Osteoblast (primary cell): ENCODE data around the gene INPP5A. TPM values are rescaled to one million over a fixed set of nuclear protein-coding genes. Genes with fewer than 3 reads are reported as not detected.

ENCODE experiments used
- DNase-seq: peaks from one replicate; pipeline ENCODE4 v3.0.0; 2011; ENCODE audit warnings: low spot score, mixed read lengths; ENCODE audit not compliant: insufficient read length; ENCODE audit errors: missing footprints
- H2AFZ ChIP-seq: 2 replicates; pipeline ENCODE4 v1.6.0; 2011; ENCODE audit warnings: mild to moderate bottlenecking, low read length
- H3K27ac ChIP-seq: 2 replicates; pipeline ENCODE4 v1.5.1; 2011; ENCODE audit warnings: mild to moderate bottlenecking, low read depth, low read length, moderate library complexity
- H3K27me3 ChIP-seq: 2 replicates; pipeline ENCODE4 v1.6.0; 2012; ENCODE audit warnings: mild to moderate bottlenecking, control low read depth, inconsistent platforms, low read length, moderate library complexity; ENCODE audit not compliant: insufficient read depth
- H3K36me3 ChIP-seq: 2 replicates; pipeline ENCODE4 v1.5.1; 2011; ENCODE audit warnings: mild to moderate bottlenecking, low read length, control low read depth, moderate library complexity; ENCODE audit not compliant: insufficient read depth
- H3K4me1 ChIP-seq: 2 replicates; pipeline ENCODE4 v1.5.1; 2011; ENCODE audit warnings: mild to moderate bottlenecking, low read length, control low read depth, moderate library complexity; ENCODE audit not compliant: insufficient read depth
- H3K4me2 ChIP-seq: 2 replicates; pipeline ENCODE4 v1.6.0; 2011; ENCODE audit warnings: mild to moderate bottlenecking, low read length; ENCODE audit not compliant: insufficient read depth
- H3K4me3 ChIP-seq: fragments of 200-600 bp; sonication (generic); 3 replicates; pipeline ENCODE4 v1.5.1; 2012; ENCODE audit warnings: mild to moderate bottlenecking, low read length, inconsistent platforms; ENCODE audit not compliant: insufficient read depth
- H3K79me2 ChIP-seq: 2 replicates; pipeline ENCODE4 v1.6.0; 2012; ENCODE audit warnings: mild to moderate bottlenecking, low read length, control low read depth, inconsistent platforms; ENCODE audit not compliant: insufficient read depth
- H3K9me3 ChIP-seq: 2 replicates; pipeline ENCODE4 v1.5.1; 2011; ENCODE audit warnings: low read depth, low read length, control low read depth
- H4K20me1 ChIP-seq: 2 replicates; pipeline ENCODE4 v1.6.0; 2012; ENCODE audit warnings: mild to moderate bottlenecking, low read length, control low read depth; ENCODE audit not compliant: insufficient read depth
- total RNA-seq: library from RNA; depleted of rRNA; stranded (reverse); fragments of >200 nt; gene quantifications from 2 replicates; pipeline ENCODE4 v1.2.3, GENCODE V29; 2012
- TF ChIP-seq, protein P1 (sequence below): IDR thresholded peaks from 2 replicates; pipeline ENCODE4 v1.5.1; 2011; ENCODE audit warnings: mild to moderate bottlenecking, low read depth, low read length, moderate library complexity; ENCODE audit errors: extremely low read depth

The INPP5A gene
- total RNA-seq, 1 donor: 22.8 TPM

DNA sequence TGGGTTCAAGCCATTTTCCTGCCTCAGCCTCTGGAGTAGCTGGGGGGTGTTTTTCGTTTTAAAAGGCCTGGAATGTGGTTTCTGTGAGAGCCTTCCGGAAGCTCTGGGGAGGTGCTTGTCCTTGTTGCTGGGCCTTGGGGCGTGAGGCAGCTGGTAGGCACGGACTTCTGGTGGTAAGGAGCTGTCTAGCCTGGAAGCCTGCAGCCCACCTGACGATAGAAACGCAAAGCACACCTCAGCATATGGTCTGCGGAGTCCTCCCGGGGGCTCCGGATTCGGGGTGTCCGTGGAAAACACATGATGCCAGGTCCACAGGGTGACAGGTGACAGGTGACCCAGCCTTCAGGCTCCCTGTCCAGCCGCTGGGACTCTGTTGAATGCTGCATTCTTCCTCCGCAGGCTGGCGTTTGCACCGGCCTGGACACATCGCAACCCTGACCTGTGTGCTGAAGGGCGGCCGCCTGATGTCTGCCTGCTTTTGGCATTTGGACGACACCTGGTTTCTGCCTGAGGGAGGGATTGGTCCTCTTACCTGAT, 37.3 kb downstream of the INPP5A start:
- H3K4me2 ChIP-seq: peak overlapping the region; percentile 76
- no peaks in the 10 kb centered on the region for H3K27me3 ChIP-seq
- H3K27ac ChIP-seq: peak overlapping the region; percentile 74
- H3K9me3 ChIP-seq: no peaks in the 10 kb centered on the region
- TF ChIP-seq, protein P1, sequence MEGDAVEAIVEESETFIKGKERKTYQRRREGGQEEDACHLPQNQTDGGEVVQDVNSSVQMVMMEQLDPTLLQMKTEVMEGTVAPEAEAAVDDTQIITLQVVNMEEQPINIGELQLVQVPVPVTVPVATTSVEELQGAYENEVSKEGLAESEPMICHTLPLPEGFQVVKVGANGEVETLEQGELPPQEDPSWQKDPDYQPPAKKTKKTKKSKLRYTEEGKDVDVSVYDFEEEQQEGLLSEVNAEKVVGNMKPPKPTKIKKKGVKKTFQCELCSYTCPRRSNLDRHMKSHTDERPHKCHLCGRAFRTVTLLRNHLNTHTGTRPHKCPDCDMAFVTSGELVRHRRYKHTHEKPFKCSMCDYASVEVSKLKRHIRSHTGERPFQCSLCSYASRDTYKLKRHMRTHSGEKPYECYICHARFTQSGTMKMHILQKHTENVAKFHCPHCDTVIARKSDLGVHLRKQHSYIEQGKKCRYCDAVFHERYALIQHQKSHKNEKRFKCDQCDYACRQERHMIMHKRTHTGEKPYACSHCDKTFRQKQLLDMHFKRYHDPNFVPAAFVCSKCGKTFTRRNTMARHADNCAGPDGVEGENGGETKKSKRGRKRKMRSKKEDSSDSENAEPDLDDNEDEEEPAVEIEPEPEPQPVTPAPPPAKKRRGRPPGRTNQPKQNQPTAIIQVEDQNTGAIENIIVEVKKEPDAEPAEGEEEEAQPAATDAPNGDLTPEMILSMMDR: no peak
- peak overlapping the region; percentile 53 for H3K4me3 ChIP-seq
- H3K79me2 ChIP-seq: peaks cover 54% of the 10 kb centered on the region
- no peak overlapping the region for H2AFZ ChIP-seq
- H4K20me1 ChIP-seq: peaks cover 84% of the 10 kb centered on the region
- no peak for DNase-seq
- H3K36me3 ChIP-seq: no peaks in the 10 kb centered on the region
- H3K4me1 ChIP-seq: peaks cover 33% of the 10 kb centered on the region

DNA sequence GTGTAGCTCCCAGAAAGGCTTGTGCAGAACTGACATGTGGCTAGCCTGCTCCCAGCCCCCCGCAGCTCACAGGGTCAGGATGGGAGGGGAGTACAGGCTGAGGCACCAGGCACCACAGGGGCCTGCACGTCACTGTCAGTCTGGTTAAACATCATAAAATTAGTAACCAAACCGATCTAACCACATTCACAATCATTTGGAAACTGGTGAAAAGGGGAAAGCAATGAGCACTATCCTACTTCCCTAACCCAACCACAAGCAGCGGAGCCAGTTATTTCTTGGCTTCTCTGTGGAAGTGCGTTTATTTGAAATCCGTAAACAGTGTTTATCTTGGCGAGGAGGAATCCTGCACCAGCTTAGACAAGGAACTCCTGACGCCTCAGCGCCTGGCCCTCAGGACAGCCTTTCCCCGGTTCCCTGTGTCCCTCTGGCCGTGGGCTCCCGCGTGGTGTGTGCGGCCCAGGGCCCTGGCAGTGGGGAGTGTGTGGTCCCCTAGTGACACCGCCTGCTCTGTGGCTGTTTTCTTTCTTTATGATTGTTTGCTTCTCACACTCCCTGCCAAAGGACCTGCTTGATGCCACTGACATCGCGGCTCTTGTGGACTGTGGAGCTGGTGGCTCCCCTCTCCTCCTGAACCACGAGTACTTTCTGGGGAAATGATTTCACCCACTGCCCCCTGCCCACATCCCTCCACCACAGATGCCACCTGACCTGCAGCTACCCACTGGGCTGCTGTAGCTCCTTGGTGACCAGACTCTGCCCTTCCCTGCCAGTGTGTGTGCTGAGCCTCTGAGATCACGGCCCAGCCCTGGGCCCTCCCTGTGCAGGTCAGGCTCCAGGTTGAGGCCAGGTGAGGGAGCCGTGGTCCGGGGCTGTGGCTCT, 38.0 kb downstream of the INPP5A start:
- Histone ChIP-seq H3K27ac (peak overlapping the region; percentile 74), H3K79me2 (peaks cover 55% of the 10 kb centered on the region), H3K9me3 (no peaks in the 10 kb centered on the region), H3K4me3 (peak overlapping the region; percentile 53), H3K4me2 (peak overlapping the region; percentile 76), H2AFZ (no peak overlapping the region), H3K27me3 (no peaks in the 10 kb centered on the region), H4K20me1 (peaks cover 82% of the 10 kb centered on the region), H3K4me1 (peaks cover 33% of the 10 kb centered on the region), H3K36me3 (no peaks in the 10 kb centered on the region)
- DNase-seq: peak; percentile 97
- TF ChIP-seq, protein P1: no peak

GRCh38 chr10:132576671-132577349, 39.2 kb downstream of the INPP5A start:
- DNase-seq: no peak
- Histone ChIP-seq H3K9me3 (no peaks in the 10 kb centered on the region), H3K36me3 (no peaks in the 10 kb centered on the region), H3K4me1 (peaks cover 27% of the 10 kb centered on the region), H3K27me3 (no peaks in the 10 kb centered on the region), H3K27ac (no peak overlapping the region), H3K79me2 (peaks cover 51% of the 10 kb centered on the region), H3K4me2 (no peak overlapping the region), H3K4me3 (no peak overlapping the region), H2AFZ (no peak overlapping the region), H4K20me1 (peaks cover 80% of the 10 kb centered on the region)
- TF ChIP-seq, protein P1: no peak
